SW 1271 (cell line): Measurements from ENCODE around the gene PRKCA.
"Not testable (repeated sequence)": the region's sequence is repeated elsewhere in the genome, so short reads cannot be mapped to it uniquely, and the experiment has no call there.

Source experiments
- DNase-seq, 2 experiments: peaks; one replicate each; lab custom pipeline; 2025; lab: John Stamatoyannopoulos, UW

The PRKCA gene

DNA sequence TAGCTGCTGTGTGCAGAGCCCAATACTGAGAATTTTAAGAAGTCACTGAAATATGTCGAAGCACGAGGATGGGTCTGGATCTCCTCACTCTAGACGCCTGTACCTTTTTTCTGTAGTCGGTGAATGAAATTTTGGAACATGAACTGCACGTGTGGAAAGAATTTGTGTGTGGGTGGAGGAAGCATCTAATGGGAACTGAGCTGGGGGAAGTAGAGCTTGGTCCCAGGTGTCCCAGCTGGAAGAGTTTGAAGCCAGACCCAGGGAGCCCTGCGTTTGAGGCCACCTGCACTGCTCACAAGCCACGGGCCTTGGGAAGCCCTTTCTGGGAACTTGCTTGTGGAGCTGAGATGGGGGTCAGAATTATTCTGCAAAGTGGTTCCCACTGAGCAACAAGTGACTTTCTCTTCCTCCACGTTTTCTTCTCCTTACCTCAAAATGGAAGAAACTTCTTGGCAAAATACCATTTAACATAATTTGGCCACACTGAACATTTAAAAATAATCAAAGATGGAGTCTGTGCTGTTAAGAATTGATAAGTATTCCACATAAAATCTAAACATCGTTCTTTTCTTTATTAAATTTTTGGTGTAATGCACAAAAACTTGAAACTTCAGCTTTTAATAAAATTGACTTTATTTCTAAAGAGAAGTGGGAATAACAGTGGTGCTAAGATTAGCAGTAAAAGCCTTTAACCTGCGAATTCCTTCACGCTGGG, 163.8 kb downstream of the PRKCA start:
- DNase-seq = no peak

DNA sequence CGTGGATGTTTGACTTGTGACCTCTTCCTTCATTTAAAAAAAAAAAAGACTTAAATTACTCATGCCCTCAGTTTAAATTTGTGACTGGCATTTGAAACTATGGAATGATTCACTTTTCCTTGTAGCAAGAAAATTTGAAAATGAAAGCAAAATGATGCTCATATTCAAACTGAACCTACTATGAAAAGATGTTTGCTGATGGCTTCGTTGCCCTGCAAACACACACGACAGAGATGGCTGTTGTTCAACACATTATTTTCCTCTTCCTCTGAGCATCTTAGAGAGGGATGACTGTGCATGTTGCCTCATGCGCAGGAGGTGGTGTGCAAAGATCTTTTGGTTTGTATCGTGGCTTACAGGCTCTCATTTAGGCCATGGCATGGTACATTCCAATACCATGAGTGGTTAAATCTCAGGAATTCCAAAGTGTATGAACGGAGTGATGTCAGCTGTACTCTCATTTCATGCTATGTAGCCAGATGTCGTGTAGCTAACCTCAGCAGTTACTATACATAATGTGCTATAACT, 164.5 kb downstream of the PRKCA start:
- peak; percentile 96 to 98 for DNase-seq

DNA sequence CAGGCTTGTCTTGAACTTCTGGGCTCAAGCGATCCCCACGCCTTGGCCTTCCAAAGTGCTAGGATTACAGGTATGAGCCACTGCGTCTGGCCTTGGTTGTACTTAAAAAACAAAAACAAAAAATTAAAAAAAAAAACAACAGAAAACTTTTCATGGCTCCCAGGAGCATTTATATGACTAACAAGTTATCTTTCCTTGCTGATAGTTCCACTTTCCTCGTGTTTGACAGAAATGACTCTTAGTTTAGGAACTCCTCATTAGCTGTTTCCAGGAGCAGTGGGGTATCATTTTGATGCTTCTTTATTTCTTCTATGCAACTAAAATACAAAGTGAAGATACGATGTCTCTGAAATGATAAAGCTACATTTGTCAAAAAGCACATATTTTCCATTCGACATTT, 165.4 kb downstream of the PRKCA start:
- no peak for DNase-seq

DNA sequence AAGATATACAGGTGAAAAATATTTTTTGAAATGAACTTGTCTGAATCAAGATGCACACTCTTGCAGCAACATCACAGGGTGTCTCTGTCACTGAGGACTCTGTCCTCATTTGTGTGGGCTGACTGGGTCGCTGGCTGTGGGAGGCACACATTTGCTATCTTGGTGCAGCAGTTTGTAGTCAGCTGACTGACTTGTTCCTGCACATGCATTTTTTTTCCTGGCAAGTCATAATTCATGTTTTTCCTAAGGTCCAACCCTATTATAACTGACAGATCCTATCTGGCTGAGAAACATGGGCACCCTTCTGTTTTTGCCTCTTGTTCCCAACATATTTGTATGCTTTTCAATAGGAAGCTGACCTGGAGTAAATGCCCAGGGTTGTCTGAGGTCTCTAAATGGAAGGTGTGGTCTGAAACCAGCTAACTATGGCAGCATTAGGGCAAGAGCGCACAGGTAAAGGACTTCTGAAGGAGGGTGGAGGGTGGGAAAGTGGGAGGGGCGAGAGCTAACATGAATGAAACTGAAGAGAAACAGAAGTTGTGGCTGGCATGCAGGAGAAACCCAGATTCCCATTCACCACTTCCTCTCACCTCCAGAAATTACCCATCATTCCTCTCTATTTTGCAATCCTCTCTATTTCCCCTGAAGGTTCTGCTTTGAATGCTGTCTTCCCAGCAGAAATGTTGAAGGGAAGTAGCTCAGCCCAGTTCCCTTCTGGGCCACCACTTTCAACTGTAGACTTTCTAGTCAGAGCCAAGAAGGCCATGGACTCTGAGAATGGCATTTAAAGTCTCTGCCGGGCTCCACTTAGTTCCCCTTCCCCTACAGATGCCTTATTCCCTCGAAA, 166.1 kb downstream of the PRKCA start:
- DNase-seq = peak in 1 of 2 experiments; percentile 60

DNA sequence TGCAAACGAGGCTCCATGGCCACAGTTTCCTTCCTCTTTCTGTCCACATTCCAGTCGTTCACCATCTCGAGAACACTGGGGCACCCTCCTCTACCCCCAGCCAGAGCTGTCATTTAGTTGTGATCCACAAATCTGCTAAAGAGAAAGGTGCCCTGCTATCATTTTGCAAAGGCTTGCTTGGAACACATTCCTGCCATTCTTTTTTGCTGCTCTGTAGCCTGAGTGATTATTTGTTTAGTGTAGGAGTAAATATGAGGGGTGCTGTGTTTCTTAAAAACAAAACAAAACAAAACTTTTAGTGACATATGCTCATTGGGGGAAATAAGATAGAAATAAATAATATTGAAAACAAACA, 166.7 kb downstream of the PRKCA start:
- no peak for DNase-seq

DNA sequence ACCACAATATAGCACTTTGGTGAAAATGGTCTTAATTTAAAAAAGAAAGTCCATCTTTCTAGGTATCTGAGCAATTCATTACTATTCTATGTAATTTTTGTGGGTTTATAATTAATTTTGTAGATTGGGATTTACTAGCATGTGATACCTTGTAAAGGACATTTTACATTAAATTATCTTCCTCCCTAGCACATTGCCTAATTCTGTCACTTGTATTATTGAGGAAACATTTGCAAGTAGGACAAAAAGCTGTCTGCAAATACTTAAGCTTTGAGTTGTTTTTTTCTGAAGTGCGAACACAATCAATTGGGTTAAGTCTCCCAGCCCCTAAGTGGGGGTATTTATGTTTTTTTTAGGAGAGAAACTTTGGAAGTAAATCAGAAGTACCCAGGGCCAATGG, 167.0 kb downstream of the PRKCA start:
- DNase-seq = no peak

DNA sequence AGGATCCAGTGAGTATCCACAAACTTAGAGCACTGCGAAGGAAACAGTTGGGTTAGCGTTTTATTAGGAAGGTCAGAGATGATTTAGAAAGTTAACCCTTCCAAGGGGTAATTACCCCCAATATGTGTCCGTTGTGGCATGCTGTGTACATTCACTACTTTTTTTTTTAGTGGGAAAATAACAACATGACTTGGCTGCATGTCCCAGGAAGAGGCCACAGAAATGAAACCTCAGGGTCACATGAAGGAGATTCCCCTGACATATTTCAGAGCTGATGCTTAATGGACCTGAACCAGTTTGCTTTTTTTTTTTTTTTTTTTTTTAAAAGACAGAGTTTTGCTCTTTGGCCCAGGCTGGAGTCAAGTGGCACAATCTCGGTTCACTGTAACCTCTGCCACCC, 167.5 kb downstream of the PRKCA start:
- DNase-seq = no peak

DNA sequence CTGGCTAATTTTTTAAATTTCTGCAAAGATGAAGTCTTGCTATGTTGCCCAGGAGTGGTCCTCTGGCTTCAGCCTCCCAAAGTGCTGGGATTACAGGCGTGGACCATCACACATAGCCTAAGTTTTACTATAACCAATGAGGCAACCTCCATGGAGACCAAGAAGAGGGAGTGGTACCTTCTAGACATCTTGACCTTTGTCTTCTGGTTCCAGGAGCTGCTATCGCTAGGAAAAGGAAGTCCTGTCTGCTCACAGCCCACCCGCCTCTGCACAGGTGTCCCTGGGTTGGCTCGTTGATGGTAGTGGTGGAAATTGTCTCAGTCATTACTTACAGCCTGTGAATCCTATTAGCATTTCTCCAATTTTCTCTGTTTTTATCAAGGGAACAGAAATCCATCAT, 169.7 kb downstream of the PRKCA start:
- DNase-seq = no peak

DNA sequence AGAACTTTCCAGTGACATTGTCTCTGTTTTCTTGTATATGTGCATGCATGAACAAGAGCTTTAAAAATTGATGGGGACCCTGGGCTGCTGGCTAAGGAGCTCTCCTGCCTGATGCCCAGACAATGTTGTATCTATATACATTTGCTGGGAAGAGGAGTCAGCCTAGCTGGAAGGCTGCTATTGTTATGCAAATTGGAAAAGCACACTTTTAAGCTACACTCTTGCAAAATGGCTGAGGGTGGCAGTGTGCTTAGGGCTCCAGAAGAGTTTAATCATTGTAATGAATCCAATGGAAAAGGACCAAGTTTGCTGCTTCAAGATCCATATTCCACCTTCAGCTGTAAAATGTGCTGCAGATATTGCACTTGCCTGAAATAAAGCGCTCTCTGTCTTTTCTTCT, 171.8 kb downstream of the PRKCA start:
- DNase-seq = no peak

DNA sequence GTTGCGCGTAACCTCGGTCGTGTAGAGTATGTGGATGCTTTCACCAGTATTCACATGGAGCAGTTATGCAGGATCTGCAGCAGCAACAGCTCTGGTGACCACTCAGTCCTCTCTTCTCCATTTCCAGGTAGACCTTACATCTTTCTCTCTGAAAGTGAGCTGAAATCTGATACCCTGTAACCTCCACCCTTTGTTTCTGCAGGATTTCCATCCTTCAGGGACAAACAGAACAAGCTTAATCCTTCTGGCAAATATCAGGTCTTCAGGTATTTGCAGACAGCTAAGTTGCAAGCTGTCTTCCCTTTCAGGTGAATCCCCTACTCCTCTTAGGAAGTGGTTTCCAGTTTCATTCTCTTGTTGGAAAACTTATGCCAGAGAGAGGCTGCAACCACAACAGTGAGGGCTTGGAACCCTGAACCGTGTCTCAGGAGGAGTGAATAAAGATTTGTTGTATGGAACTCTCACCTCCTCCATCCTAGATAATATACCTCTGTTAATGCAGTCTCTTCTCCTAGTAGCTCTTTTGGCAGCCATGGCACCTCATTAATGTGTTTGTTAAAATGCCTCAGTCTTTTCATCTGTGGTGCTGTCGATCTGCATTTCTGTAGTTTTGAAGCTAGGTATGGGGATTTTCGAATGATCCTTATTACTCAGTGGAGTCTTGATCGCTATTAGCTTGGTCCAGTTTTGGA, 172.5 kb downstream of the PRKCA start:
- DNase-seq = no peak

DNA sequence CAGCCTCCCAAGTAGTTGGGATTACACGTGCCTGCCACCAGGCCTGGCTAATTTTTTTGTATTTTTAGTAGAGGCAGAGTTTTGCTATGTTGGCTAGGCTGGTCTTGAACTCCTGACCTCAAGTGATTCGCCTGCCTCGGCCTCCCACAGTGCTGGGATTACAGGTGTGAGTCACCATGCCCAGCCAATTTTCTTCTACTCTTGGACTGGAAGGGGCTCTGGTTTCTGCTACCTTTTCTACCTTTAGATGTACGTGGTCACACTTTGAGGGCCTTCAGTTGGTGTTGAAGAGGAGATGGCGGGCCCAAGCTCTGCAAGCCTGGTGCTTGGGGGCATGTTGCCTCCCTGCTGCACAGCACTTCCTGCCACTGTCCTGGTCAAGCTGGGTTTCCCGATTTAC, 173.6 kb downstream of the PRKCA start:
- no peak for DNase-seq

DNA sequence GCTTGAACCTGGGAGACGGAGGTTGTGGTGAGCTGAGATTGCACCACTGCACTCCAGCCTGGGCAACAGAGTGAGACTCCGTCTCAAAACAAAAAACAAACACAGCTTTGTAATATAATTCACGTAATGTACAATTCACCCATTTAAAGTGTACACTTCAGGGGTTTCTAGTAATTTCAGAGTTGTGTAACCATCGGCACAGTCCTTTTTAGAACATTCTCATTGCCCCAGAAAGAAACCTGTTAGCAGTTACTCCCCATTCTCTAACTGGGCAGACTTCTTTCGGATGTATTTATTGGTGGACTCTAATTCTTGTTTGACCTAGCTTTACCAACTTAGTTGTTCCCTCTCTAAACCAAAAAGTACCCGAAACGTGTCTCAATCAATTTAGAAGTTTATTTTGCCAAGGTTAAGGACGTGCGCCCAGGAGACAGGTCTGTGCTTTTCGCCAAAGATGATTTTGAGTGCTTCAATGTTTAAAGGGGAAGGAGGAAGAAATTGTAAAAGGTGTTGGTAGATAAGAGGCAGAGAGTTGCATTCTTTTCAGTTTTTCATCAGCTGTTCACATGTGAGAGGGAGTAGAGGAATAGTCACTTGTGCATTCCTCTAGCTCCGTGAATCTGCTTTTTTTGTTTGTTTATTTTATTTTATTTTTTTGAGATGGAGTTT, 175.3 kb downstream of the PRKCA start:
- no peak for DNase-seq

DNA sequence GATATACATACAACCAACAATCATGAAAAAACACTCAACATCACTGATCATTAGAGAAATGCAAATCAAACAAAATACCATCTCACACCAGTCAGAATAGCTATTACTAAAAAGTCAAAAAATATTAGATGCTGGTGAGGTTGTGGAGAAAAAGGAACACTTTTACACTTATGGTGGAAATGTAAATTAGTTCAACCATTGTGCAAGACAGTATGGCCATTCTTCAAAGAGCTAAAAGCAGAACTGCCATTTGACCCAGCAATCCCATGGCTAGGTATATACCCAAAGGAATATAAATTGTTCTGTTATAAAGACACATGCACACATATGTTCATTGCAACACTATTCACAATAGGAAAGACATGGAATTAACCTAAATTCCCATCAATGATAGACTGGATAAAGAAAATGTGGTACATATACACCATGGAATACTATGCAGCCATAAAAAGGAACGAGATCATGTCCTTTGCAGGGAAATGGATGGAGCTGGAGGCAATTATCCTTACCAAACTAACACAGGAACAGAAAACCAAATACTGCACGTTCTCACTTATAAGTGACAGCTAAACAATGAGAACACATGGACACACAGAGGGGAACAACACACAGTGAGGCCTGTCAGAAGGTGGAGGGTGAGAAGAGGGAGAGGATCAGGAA, 176.9 kb downstream of the PRKCA start:
- not testable (repeated sequence) for DNase-seq

DNA sequence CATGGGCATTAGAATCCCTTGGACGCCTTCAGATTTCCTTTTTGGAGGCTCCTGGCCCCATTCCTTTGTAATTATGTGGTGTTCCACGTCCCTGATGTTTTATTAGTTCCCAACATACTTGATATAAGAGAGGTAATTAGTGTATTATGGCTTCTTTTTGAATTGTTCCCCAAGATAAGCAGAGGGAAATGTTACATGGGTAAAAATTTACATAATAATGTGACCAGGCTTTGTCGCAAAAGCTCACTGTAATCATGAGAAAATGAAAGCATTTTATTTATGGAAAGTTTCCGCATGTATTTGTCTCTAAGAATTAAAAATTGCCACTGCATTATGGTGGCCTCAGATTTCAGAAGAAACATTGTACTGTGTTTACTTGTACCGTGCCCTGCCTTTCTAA, 177.8 kb downstream of the PRKCA start:
- no peak for DNase-seq

DNA sequence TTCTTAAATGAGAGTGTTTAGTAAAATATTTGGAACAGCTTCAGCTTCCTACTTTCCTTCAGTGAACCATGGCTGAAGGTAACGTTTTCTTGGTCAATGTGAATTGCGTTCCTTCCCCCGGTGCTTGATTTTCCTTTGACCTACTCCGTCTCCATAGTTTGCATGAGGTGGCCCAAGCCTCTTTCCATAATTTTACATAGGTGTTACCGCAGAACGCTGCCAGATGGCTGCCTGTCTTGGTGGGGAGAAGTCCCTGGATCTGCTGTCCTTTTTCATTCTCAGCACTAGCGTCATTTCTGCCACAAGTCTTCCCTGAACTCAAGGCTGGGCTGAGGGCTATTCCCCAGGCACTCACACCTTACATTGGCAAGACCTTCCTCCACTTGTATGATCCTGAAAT, 178.4 kb downstream of the PRKCA start:
- no peak for DNase-seq

DNA sequence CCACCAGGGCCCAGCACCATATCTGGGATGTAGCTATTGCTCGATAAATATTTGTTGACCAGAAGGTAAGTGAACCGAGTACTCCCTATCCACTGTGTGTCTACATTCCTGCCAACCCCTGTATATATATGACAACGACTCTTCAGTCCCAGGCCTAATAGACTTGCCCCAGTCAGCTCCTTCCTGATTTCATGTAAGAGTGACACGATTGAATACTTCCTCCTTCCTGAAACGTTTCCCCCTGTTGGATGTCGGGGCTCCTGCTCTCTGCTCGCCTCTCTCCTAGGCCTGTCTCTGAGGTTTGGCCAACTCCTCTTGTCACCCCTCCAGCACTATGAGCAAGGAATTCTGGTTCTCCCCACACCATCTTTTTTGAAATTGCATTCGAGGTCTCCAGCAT, 178.9 kb downstream of the PRKCA start:
- no peak for DNase-seq

DNA sequence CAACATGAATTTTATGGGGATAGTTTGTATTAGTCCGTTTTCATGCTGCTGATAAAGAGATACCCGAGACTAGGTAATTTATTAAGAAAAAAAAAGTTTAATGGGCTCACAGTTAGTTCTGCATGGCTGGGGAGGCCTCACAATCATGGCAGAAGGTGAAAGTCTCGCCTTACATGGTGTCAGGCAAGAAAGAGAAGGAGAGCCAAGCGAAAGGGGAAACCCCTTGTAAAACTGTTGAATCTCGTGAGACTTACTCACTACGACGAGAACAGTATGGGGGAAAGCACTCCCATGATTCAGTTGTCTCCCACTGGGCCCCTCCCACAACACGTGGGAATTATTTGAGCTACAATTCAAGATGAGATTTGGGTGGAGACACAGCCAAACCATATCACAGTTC, 181.5 kb downstream of the PRKCA start:
- DNase-seq = no peak

DNA sequence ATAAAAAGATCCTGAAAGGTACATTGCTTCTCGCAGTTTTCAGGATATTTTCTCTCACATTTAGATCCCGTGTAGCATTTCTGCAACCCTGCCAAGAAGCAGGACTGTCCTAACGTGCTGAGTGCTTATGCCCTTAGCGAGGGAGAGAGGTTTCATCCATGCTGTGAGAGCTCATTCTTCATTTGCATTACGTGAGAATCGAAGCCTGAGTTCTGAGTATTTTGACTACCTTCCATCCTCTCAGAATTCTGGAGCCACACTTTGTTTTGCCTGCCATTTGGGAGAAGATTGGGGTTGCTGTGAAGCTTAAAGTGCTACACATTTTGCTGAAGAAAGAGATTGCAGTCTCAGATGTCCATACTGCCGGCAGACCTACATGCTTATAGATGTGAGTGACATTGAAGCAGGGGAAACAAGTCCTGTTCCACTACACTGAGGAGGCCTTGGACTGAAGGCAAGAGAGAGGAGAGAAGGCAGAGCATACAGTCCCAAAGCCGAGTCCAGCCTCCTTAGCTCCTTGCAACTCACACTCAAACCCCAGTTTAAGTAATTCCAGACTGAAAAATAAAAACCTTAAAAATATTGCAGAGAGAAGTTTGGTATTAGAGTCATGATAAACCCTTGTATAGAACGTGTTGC, 183.0 kb downstream of the PRKCA start:
- DNase-seq = no peak

DNA sequence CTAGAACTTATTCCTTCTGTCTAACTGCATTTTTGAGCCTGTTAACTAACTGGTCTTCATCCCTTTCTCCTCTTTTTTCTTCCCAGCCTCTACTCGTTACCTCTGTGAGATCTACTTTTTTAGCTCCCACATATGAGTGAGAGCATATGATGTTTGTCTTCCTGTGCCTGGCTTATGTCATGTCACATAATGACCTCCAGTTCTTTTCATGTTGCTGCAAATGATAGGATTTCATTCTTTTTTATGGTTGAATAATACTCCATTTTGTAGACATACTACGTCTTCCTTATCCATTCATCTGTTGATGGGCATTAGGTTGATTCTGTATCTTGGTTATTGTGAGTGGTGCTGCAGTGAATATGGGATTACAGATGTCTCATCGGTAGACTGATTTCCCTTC, 184.7 kb downstream of the PRKCA start:
- no peak for DNase-seq

DNA sequence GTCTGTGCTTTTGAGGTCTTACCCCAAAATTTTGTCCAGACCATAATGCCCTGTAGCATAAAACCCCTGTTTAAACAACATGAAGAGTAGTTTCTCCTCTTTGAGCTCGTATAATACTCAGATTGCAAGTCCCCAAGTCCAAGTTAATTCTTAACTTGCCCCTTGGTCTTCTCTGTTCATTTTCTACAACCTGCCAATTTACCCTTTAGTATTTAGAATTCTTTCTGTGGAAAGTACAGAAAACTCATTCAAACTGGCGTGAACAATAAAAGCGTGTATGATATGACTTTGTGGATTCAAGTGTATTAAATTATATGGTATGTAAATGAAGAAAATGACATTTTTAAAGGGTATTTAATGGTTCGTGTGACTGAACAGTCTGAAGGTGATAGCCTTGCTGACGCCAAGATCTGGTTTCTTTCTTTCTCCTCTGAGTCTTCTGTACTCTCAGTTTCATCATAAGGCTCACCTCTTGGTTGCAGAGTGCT, 185.6 kb downstream of the PRKCA start:
- no peak for DNase-seq

DNA sequence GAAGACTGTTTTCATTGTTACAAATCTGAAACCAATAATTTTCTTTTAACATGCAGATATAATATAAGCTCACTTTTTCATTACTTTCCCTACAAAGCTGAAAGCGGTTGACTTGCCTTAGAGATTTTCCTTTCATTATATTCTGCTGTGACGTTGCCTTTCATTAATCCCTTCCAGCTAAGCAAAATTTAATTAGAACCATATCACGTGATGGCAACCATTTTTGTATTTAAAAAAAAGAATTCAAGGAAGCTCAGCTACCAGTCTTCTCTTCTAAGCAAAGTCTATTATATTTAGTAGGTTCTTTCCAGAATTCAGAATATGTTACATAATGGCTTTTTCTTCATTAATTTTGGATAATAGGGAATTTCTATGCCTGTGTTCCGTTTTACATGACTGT, 186.5 kb downstream of the PRKCA start:
- DNase-seq = no peak
